GM19395 (cell line): ENCODE results near the gene METTL25.
"Not testable (repeated sequence)": the region's sequence is repeated elsewhere in the genome, so short reads cannot be mapped to it uniquely, and the experiment has no call there.

Source experiments
- ATAC-seq: cut with Tn5 transposase; IDR thresholded peaks from one replicate; pipeline ENCODE4 v1.9.1; 2021; ENCODE audit warnings: mild to moderate bottlenecking, moderate library complexity; ENCODE audit not compliant: unreplicated experiment

Gene METTL25

GRCh38 chr12:82358200-82359114, at the start of gene METTL25, which contains the start of gene CCDC59:
TSS of gene METTL25 (plus strand) at chr12:82358529. CDS start at chr12:82358566, 37 bp downstream.
TSS of gene CCDC59 (minus strand) at chr12:82358387. CDS start at chr12:82358376, 11 bp downstream.
- ATAC-seq = peak; percentile 94

- no peak for ATAC-seq
Observed at GRCh38 chr12:82314406-82314892, 43.9 kb upstream of the METTL25 start.

GRCh38 chr12:82319276-82319675, 39.1 kb upstream of the METTL25 start:
- no peak for ATAC-seq

GRCh38 chr12:82325540-82326336, 32.6 kb upstream of the METTL25 start:
- ATAC-seq = no peak

GRCh38 chr12:82326905-82327503, 31.3 kb upstream of the METTL25 start:
- ATAC-seq = no peak

GRCh38 chr12:82327861-82328260, 30.5 kb upstream of the METTL25 start:
- no peak for ATAC-seq

GRCh38 chr12:82329508-82329907, 28.8 kb upstream of the METTL25 start:
- ATAC-seq = no peak

GRCh38 chr12:82350161-82350560, 8.2 kb upstream of the METTL25 start:
- ATAC-seq = no peak

- ATAC-seq = no peak
Observed at GRCh38 chr12:82351390-82351789, 6.9 kb upstream of the METTL25 start.

- no peak for ATAC-seq
Observed at GRCh38 chr12:82357340-82357739, 989 bp upstream of the METTL25 start.

- ATAC-seq = peak; percentile 2
Observed at GRCh38 chr12:82357845-82358199, 507 bp upstream of the METTL25 start.

- ATAC-seq = peak; percentile 29
Observed at GRCh38 chr12:82359115-82359478, 768 bp downstream of the METTL25 start.

GRCh38 chr12:82360834-82361233, 2.5 kb downstream of the METTL25 start:
- not testable (repeated sequence) for ATAC-seq

GRCh38 chr12:82361461-82361915, 3.2 kb downstream of the METTL25 start:
- ATAC-seq = no peak

- no peak for ATAC-seq
Observed at GRCh38 chr12:82363990-82364389, 5.7 kb downstream of the METTL25 start.

- ATAC-seq = no peak
Observed at GRCh38 chr12:82366197-82366596, 7.9 kb downstream of the METTL25 start.

GRCh38 chr12:82375201-82375600, 16.9 kb downstream of the METTL25 start:
- no peak for ATAC-seq

- no peak for ATAC-seq
Observed at GRCh38 chr12:82378997-82379396, 20.7 kb downstream of the METTL25 start.

- peak; percentile 60 for ATAC-seq
Observed at GRCh38 chr12:82383930-82384552, 25.7 kb downstream of the METTL25 start.

GRCh38 chr12:82398879-82399278, 40.5 kb downstream of the METTL25 start:
- no peak for ATAC-seq

GRCh38 chr12:82400819-82401218, 42.5 kb downstream of the METTL25 start:
- no peak for ATAC-seq
